Neural crest cell (in vitro differentiated cells): Measurements from ENCODE around the gene MKX. TPM values are rescaled to one million over a fixed set of nuclear protein-coding genes. Genes with fewer than 3 reads are reported as not detected.

Source experiments
- DNase-seq: peaks from one replicate; pipeline ENCODE4 v3.0.0; 2021; ENCODE audit warnings: low read depth, mixed read lengths, low spot score
- H3K27ac Mint-ChIP-seq: one replicate; pipeline ENCODE4 v1.8.0; 2021; ENCODE audit warnings: mild to moderate bottlenecking, mixed read lengths; ENCODE audit not compliant: unreplicated experiment
- H3K27me3 Mint-ChIP-seq: 2 replicates; pipeline ENCODE4 v1.8.0; 2021; ENCODE audit warnings: low read depth, mild to moderate bottlenecking, mixed read lengths
- H3K36me3 Mint-ChIP-seq: 2 replicates; pipeline ENCODE4 v1.8.0; 2021; ENCODE audit warnings: low read depth, mild to moderate bottlenecking, mixed read lengths
- H3K4me1 Mint-ChIP-seq: 2 replicates; pipeline ENCODE4 v1.8.0; 2021; ENCODE audit warnings: mixed read lengths
- H3K4me3 Mint-ChIP-seq: one replicate; pipeline ENCODE4 v1.8.0; 2021; ENCODE audit warnings: mild to moderate bottlenecking, mixed read lengths
- H3K9me3 Mint-ChIP-seq: 2 replicates; pipeline ENCODE4 v1.8.0; 2021; ENCODE audit warnings: mixed read lengths
- CTCF ChIP-seq: fragments of 200-600 bp; sonication (generic); conservative IDR thresholded peaks from 2 replicates; pipeline ENCODE4 v1.5.0; 2021; ENCODE audit warnings: antibody characterized with exemption, mild to moderate bottlenecking
- total RNA-seq: library from RNA; stranded (reverse); gene quantifications from 2 replicates; pipeline ENCODE4 v1.2.1, GENCODE V29; 2021

Gene MKX
- total RNA-seq, 1 donor from 2014 or later = not detected

- Mint-ChIP-seq H3K9me3 (no peaks in the 10 kb centered on the region), H3K4me1 (peaks cover 28% of the 10 kb centered on the region), H3K27me3 (peaks cover 88% of the 10 kb centered on the region), H3K4me3 (peak overlapping the region; percentile 91), H3K27ac (no peak overlapping the region), H3K36me3 (no peaks in the 10 kb centered on the region)
- no peak for TF ChIP-seq CTCF
- no peak for DNase-seq
Observed at GRCh38 chr10:27741173-27742091, 4.2 kb downstream of the MKX start.

- no peak overlapping the region for H3K27ac Mint-ChIP-seq
- H3K27me3 Mint-ChIP-seq = peaks cover 51% of the 10 kb centered on the region
- no peak for DNase-seq
- TF ChIP-seq CTCF = no peak
- H3K36me3 Mint-ChIP-seq = no peaks in the 10 kb centered on the region
- no peak overlapping the region for H3K4me3 Mint-ChIP-seq
- peaks cover 2% of the 10 kb centered on the region for H3K4me1 Mint-ChIP-seq
- no peaks in the 10 kb centered on the region for H3K9me3 Mint-ChIP-seq
Observed at GRCh38 chr10:27736396-27736795, 9.2 kb downstream of the MKX start.

- H3K9me3 Mint-ChIP-seq = no peaks in the 10 kb centered on the region
- TF ChIP-seq CTCF = no peak
- peaks cover 35% of the 10 kb centered on the region for H3K4me1 Mint-ChIP-seq
- DNase-seq = no peak
- H3K36me3 Mint-ChIP-seq = no peaks in the 10 kb centered on the region
- H3K4me3 Mint-ChIP-seq = no peak overlapping the region
- H3K27me3 Mint-ChIP-seq = peaks cover 3% of the 10 kb centered on the region
- H3K27ac Mint-ChIP-seq = no peak overlapping the region
Observed at GRCh38 chr10:27730041-27730440, 15.6 kb downstream of the MKX start.

- H3K4me3 Mint-ChIP-seq = no peak overlapping the region
- no peaks in the 10 kb centered on the region for H3K9me3 Mint-ChIP-seq
- DNase-seq = no peak
- H3K4me1 Mint-ChIP-seq = peaks cover 35% of the 10 kb centered on the region
- H3K27ac Mint-ChIP-seq = no peak overlapping the region
- H3K27me3 Mint-ChIP-seq = peaks cover 2% of the 10 kb centered on the region
- no peaks in the 10 kb centered on the region for H3K36me3 Mint-ChIP-seq
- TF ChIP-seq CTCF = no peak
Observed at GRCh38 chr10:27728338-27728737, 17.3 kb downstream of the MKX start.

GRCh38 chr10:27724287-27724686 lies 21.3 kb downstream of the MKX start:
- Mint-ChIP-seq H3K4me3 (no peak overlapping the region), H3K9me3 (peaks cover 5% of the 10 kb centered on the region)
- DNase-seq = no peak

More at GRCh38 chr10:27724287-27724686, 21.3 kb downstream of the MKX start:
- Mint-ChIP-seq H3K27ac (no peak overlapping the region), H3K4me1 (peaks cover 31% of the 10 kb centered on the region), H3K36me3 (no peaks in the 10 kb centered on the region), H3K27me3 (no peaks in the 10 kb centered on the region)
- peak; percentile 48 for TF ChIP-seq CTCF
